ENCODE results near the gene FAM193A.
"Not testable (repeated sequence)": the region's sequence is repeated elsewhere in the genome, so short reads cannot be mapped to it uniquely, and the experiment has no call there.

FAM193A gene

GRCh38 chr4:2651546-2651945, 115.1 kb downstream of the FAM193A start:
- no peak for FAIRE-seq
- TF ChIP-seq POLR2A (IDR thresholded peaks at IDR 0.05; ENCODE audit: low read depth, low read length) = no peak
- DNase-seq (ENCODE audit: insufficient read length, low spot score) = no peak

- FAIRE-seq = no peak
Observed at GRCh38 chr4:2651998-2652397, 115.6 kb downstream of the FAM193A start.

GRCh38 chr4:2652415-2653160, 116.1 kb downstream of the FAM193A start:
- DNase-seq (ENCODE audit: insufficient read length, low spot score) (no peak), FAIRE-seq (no peak)
- no peak for TF ChIP-seq POLR2A (IDR thresholded peaks at IDR 0.05; ENCODE audit: low read depth, low read length)

More at GRCh38 chr4:2651998-2652397, 115.6 kb downstream of the FAM193A start:
- TF ChIP-seq POLR2A (IDR thresholded peaks at IDR 0.05; ENCODE audit: low read depth, low read length) = no peak
- DNase-seq (ENCODE audit: insufficient read length, low spot score) = no peak

GRCh38 chr4:2660596-2661211, 124.3 kb downstream of the FAM193A start:
- no peak for FAIRE-seq
- TF ChIP-seq POLR2A (IDR thresholded peaks at IDR 0.05; ENCODE audit: low read depth, low read length) = no peak
- no peak for DNase-seq (ENCODE audit: insufficient read length, low spot score)

- no peak for FAIRE-seq
- no peak for TF ChIP-seq POLR2A (IDR thresholded peaks at IDR 0.05; ENCODE audit: low read depth, low read length)
- DNase-seq (ENCODE audit: insufficient read length, low spot score) = no peak
Observed at GRCh38 chr4:2662598-2662997, 126.2 kb downstream of the FAM193A start.

- TF ChIP-seq POLR2A (IDR thresholded peaks at IDR 0.05; ENCODE audit: low read depth, low read length) = no peak
- no peak for FAIRE-seq
Observed at GRCh38 chr4:2663275-2663674, 126.8 kb downstream of the FAM193A start.

GRCh38 chr4:2666722-2667247, 130.3 kb downstream of the FAM193A start:
- DNase-seq (ENCODE audit: insufficient read length, low spot score) = no peak
- no peak for TF ChIP-seq POLR2A (IDR thresholded peaks at IDR 0.05; ENCODE audit: low read depth, low read length)
- no peak for FAIRE-seq

More at GRCh38 chr4:2663275-2663674, 126.8 kb downstream of the FAM193A start:
- DNase-seq (ENCODE audit: insufficient read length, low spot score) = no peak

- DNase-seq (ENCODE audit: insufficient read length, low spot score) (no peak), FAIRE-seq (no peak)
- TF ChIP-seq POLR2A (IDR thresholded peaks at IDR 0.05; ENCODE audit: low read depth, low read length) = no peak
Observed at GRCh38 chr4:2667428-2667827, 131.0 kb downstream of the FAM193A start.

- DNase-seq (ENCODE audit: insufficient read length, low spot score) (no peak), FAIRE-seq (no peak)
- no peak for TF ChIP-seq POLR2A (IDR thresholded peaks at IDR 0.05; ENCODE audit: low read depth, low read length)
Observed at GRCh38 chr4:2671267-2671895, 134.9 kb downstream of the FAM193A start.

- no peak for DNase-seq (ENCODE audit: insufficient read length, low spot score)
- FAIRE-seq = no peak
- TF ChIP-seq POLR2A (IDR thresholded peaks at IDR 0.05; ENCODE audit: low read depth, low read length) = no peak
Observed at GRCh38 chr4:2672082-2672481, 135.6 kb downstream of the FAM193A start.

GRCh38 chr4:2672700-2673099, 136.3 kb downstream of the FAM193A start:
- DNase-seq (ENCODE audit: insufficient read length, low spot score) (no peak), FAIRE-seq (no peak)
- TF ChIP-seq POLR2A (IDR thresholded peaks at IDR 0.05; ENCODE audit: low read depth, low read length) = no peak

GRCh38 chr4:2673157-2673556, 136.7 kb downstream of the FAM193A start:
- FAIRE-seq (no peak), DNase-seq (ENCODE audit: insufficient read length, low spot score) (no peak)

GRCh38 chr4:2679762-2680161, 143.3 kb downstream of the FAM193A start:
- FAIRE-seq; DNase-seq (ENCODE audit: insufficient read length, low spot score): not testable (repeated sequence)

More at GRCh38 chr4:2673157-2673556, 136.7 kb downstream of the FAM193A start:
- TF ChIP-seq POLR2A (IDR thresholded peaks at IDR 0.05; ENCODE audit: low read depth, low read length) = no peak

- FAIRE-seq (no peak), DNase-seq (ENCODE audit: insufficient read length, low spot score) (no peak)
- no peak for TF ChIP-seq POLR2A (IDR thresholded peaks at IDR 0.05; ENCODE audit: low read depth, low read length)
Observed at GRCh38 chr4:2684486-2684885, 148.0 kb downstream of the FAM193A start.

All from H54 (cell line).